Suprapubic skin (tissue), 4 donors: Measurements from ENCODE around the gene FAM120C.

Experiments used
- CTCF ChIP-seq, 2 donors: fragments of 200-600 bp in 1 of 2; fragments of 450-650 bp in 1 of 2; sonication (generic) in 1 of 2; IDR thresholded peaks; one replicate each; pipeline ENCODE4 v1.5.1; 2016 to 2019; ENCODE audit warnings: antibody characterized with exemption in 2 of 2, mild to moderate bottlenecking in 1 of 2, moderate library complexity in 1 of 2
- EP300 ChIP-seq: sonication (generic); formaldehyde crosslinking; IDR thresholded peaks from one replicate; pipeline ENCODE4 v1.6.1; 2017; ENCODE audit warnings: antibody characterized with exemption
- POLR2A ChIP-seq, 2 donors: fragments of 450-650 bp; IDR thresholded peaks; one replicate each; pipeline ENCODE4 v1.6.1; 2017; ENCODE audit warnings: antibody characterized with exemption in 2 of 2, mild to moderate bottlenecking in 2 of 2, moderate library complexity in 2 of 2
- POLR2AphosphoS5 ChIP-seq, 3 donors: sonication (generic); formaldehyde crosslinking; IDR thresholded peaks; one replicate each; pipeline ENCODE4 v1.6.1; 2017; ENCODE audit warnings: antibody characterized with exemption in 3 of 3

- TF ChIP-seq CTCF (IDR thresholded peaks at IDR 0.05) (no peak), POLR2A (IDR thresholded peaks at IDR 0.05) (no peak), POLR2AphosphoS5 (IDR thresholded peaks at IDR 0.05) (no peak), EP300 (no peak)
Measured at GRCh38 chrX:54182194-54182863, 725 bp downstream of the FAM120C start.
